CD4-positive, alpha-beta memory T cell (primary cell): ENCODE results near the gene TMEM245. TPM values are rescaled to one million over a fixed set of nuclear protein-coding genes. Genes with fewer than 3 reads are reported as not detected.
A peak's percentile ranks its signal among the peaks of the same experiment; 100 is the strongest.

ENCODE experiments used
- CTCF ChIA-PET: fragments of 350-600 bp; sonication (Branson Sonifier 250); formaldehyde crosslinking; loops from one replicate; lab custom pipeline; 2021; ENCODE audit warnings: inconsistent platforms; ENCODE audit not compliant: partially characterized antibody; lab: Charles Lee
- POLR2A ChIA-PET: fragments of 350-600 bp; sonication (Branson Sonifier 250); formaldehyde crosslinking; loops from one replicate; lab custom pipeline; 2021; ENCODE audit not compliant: partially characterized antibody; lab: Charles Lee
- DNase-seq, 5 donors: peaks; one replicate each; pipeline versions ENCODE4 v3.0.0 to v3.0.0-alpha.2; 2020 to 2022; ENCODE audit warnings: mixed read lengths in 1 of 5
- H3K27ac ChIP-seq: one replicate; pipeline ENCODE4 v1.7.0; 2013; ENCODE audit warnings: low read depth, low read length
- H3K27me3 ChIP-seq: 2 replicates; pipeline ENCODE4 v1.7.0; 2013; ENCODE audit warnings: mild to moderate bottlenecking, low read length, moderate library complexity; ENCODE audit not compliant: insufficient read depth
- H3K36me3 ChIP-seq: 2 replicates; pipeline ENCODE4 v1.7.0; 2013; ENCODE audit warnings: mild to moderate bottlenecking, low read length, moderate library complexity; ENCODE audit not compliant: insufficient read depth
- H3K4me1 ChIP-seq: 2 replicates; pipeline ENCODE4 v1.7.0; 2013; ENCODE audit warnings: mild to moderate bottlenecking, low read length, moderate library complexity; ENCODE audit not compliant: insufficient read depth
- H3K4me3 ChIP-seq, 2 donors: one replicate each; pipeline ENCODE4 v1.7.0; 2013; ENCODE audit warnings: low read length in 2 of 2, mild to moderate bottlenecking in 1 of 2
- H3K9me3 ChIP-seq, 2 donors: one replicate each; pipeline ENCODE4 v1.7.0; 2013; ENCODE audit warnings: low read length in 2 of 2, control low read depth in 1 of 2; ENCODE audit not compliant: control insufficient read depth in 1 of 2
- H3K27ac Mint-ChIP-seq, 7 donors: one replicate each; pipeline ENCODE4 v1.8.0; 2020 to 2021; ENCODE audit warnings: mixed read lengths in 7 of 7, mild to moderate bottlenecking in 6 of 7, inconsistent platforms in 3 of 7, moderate library complexity in 3 of 7
- H3K27me3 Mint-ChIP-seq, 2 donors: one replicate each; pipeline ENCODE4 v1.8.0; 2020 to 2021; ENCODE audit warnings: mixed read lengths in 2 of 2
- H3K36me3 Mint-ChIP-seq, 2 donors: one replicate each; pipeline ENCODE4 v1.8.0; 2020 to 2021; ENCODE audit warnings: mixed read lengths in 2 of 2, inconsistent platforms in 1 of 2, mild to moderate bottlenecking in 1 of 2
- H3K4me1 Mint-ChIP-seq, 4 donors: one replicate each; pipeline ENCODE4 v1.8.0; 2020 to 2021; ENCODE audit warnings: mixed read lengths in 4 of 4, mild to moderate bottlenecking in 1 of 4
- H3K4me3 Mint-ChIP-seq, 8 donors: one replicate each; pipeline ENCODE4 v1.8.0; 2020 to 2021; ENCODE audit warnings: mixed read lengths in 8 of 8, mild to moderate bottlenecking in 7 of 8, moderate library complexity in 6 of 8, inconsistent platforms in 3 of 8
- H3K9me3 Mint-ChIP-seq, 8 donors: one replicate each; pipeline ENCODE4 v1.8.0; 2020 to 2021; ENCODE audit warnings: mixed read lengths in 8 of 8, mild to moderate bottlenecking in 5 of 8, inconsistent platforms in 3 of 8, moderate library complexity in 1 of 8
- intact Hi-C: fragments of 100-400 bp; cut with micrococcal nuclease; formaldehyde crosslinking; loops from one replicate; pipeline ENCODE4 v1.15.1; 2023
- polyA plus RNA-seq, 2 donors: library from polyadenylated mRNA; unstranded; fragments of 300-500 nt; fragmentation: Illumina TruSeq; gene quantifications; one replicate each; pipeline ENCODE4 v1.2.3, GENCODE V29; 2021
- total RNA-seq, 2 experiments: library from RNA; stranded (reverse); gene quantifications; one replicate each; pipeline ENCODE4 v1.2.3, GENCODE V29; 2021

TMEM245 gene
- total and polyA plus RNA-seq, 4 experiments from 2014 or later = 28.9 to 74.3 (median 57.0) TPM

GRCh38 chr9:109149722-109150121 lies 30.0 kb upstream of the TMEM245 start:
- H3K36me3 ChIP-seq = no peaks in the 10 kb centered on the region
- no peak overlapping the region for H3K27ac ChIP-seq
- no peaks in the 10 kb centered on the region for H3K27me3 ChIP-seq
- H3K4me1 Mint-ChIP-seq = no peaks in the 10 kb centered on the region
- H3K4me3 ChIP-seq = no peak overlapping the region
- CTCF ChIA-PET = no interaction called here
- no peaks in the 10 kb centered on the region for H3K9me3 ChIP-seq
- H3K27me3 Mint-ChIP-seq = peaks cover 2% of the 10 kb centered on the region in 2 donors
- intact Hi-C loops = no loop called here
- H3K27ac Mint-ChIP-seq = no peak overlapping the region
- H3K4me1 ChIP-seq = no peaks in the 10 kb centered on the region
- DNase-seq = no peak
- peaks cover 0 to 29% (median 20%) of the 10 kb centered on the region in 8 donors for H3K9me3 Mint-ChIP-seq
- H3K36me3 Mint-ChIP-seq = no peaks in the 10 kb centered on the region
- POLR2A ChIA-PET = no interaction called here
- no peak overlapping the region for H3K4me3 Mint-ChIP-seq

DNA sequence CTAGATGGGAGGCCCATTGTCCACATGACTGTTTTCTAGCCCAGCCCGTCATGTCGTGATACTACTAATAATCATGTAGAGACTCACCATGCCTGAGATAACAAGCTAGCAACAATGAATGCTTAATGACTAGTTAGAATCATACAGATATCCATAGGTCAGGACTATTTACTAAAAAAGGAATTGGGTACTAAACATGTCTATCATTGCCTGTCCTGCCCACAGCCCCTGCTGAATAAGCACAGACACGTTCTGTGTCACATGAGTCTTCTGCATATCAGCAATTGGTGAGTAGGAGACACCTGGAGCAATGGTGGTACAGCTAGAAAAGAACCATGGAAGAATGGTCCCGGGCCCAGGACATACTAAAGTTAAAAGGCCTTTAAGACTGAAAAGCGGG lies 29.3 kb upstream of the TMEM245 start:
- H3K9me3 ChIP-seq = no peaks in the 10 kb centered on the region
- no peaks in the 10 kb centered on the region for H3K36me3 ChIP-seq
- POLR2A ChIA-PET = no interaction called here
- Mint-ChIP-seq H3K27me3 (peaks cover 0 to 2% of the 10 kb centered on the region in 2 donors), H3K27ac (no peak overlapping the region), H3K4me1 (peaks cover 0 to 2% (median 1%) of the 10 kb centered on the region in 4 donors), H3K4me3 (no peak overlapping the region), H3K36me3 (no peaks in the 10 kb centered on the region), H3K9me3 (peaks cover 0 to 23% (median 14%) of the 10 kb centered on the region in 8 donors)
- no peak overlapping the region for H3K4me3 ChIP-seq
- H3K4me1 ChIP-seq = peaks cover 1% of the 10 kb centered on the region
- CTCF ChIA-PET = no interaction called here
- DNase-seq = no peak
- intact Hi-C loops = no loop called here
- no peak overlapping the region for H3K27ac ChIP-seq
- H3K27me3 ChIP-seq = no peaks in the 10 kb centered on the region

- CTCF ChIA-PET = no interaction called here
Observed at GRCh38 chr9:109145051-109145450, 25.3 kb upstream of the TMEM245 start.

DNA sequence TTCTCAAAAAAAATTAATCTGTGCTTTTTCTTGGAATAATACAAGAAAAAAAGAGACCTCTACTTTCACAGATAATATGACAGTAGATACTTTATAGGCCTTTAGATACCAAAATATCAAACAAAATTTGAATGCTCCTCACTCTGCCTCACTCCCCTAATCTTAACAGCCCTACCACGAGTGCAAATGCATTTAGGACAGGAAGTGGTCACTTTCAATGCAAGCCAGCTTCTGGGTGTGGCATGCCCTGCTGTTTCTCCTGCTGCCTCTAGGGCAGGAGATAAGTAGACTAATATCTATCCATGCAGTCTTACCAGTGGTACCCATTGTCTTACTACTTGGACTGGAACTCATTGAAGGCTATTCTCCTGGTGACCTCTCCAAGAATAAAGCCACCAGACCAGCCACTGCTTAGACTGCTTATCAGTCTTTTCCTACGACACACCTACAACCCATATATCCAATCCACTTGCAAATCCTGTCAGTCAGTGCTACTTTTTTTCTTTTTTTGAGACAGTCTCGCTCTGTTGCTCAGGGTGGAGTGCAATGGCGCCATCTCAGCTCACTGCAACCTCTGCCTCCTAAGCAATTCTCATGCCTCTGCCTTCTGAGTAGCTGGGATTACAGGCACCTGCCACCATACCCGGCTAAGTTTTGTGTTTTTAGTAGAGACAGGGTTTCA lies 24.3 kb upstream of the TMEM245 start:
- peak in 1 of 5 donors; percentile 2 for DNase-seq
- no peaks in the 10 kb centered on the region for H3K9me3 Mint-ChIP-seq
- H3K4me1 Mint-ChIP-seq = peaks cover 2 to 6% (median 5%) of the 10 kb centered on the region in 4 donors
- Histone ChIP-seq H3K4me1 (peaks cover 6% of the 10 kb centered on the region), H3K9me3 (no peaks in the 10 kb centered on the region), H3K27me3 (no peaks in the 10 kb centered on the region), H3K36me3 (no peaks in the 10 kb centered on the region), H3K27ac (no peak overlapping the region), H3K4me3 (no peak overlapping the region)
- peaks cover 0 to 2% of the 10 kb centered on the region in 2 donors for H3K27me3 Mint-ChIP-seq
- no peaks in the 10 kb centered on the region for H3K36me3 Mint-ChIP-seq
- intact Hi-C loops = no loop called here
- CTCF ChIA-PET = no interaction called here
- POLR2A ChIA-PET = no interaction called here
- no peak overlapping the region for H3K4me3 Mint-ChIP-seq
- H3K27ac Mint-ChIP-seq = no peak overlapping the region

More at GRCh38 chr9:109145051-109145450, 25.3 kb upstream of the TMEM245 start:
- H3K27me3 Mint-ChIP-seq = peaks cover 0 to 2% of the 10 kb centered on the region in 2 donors
- Histone ChIP-seq H3K9me3 (no peaks in the 10 kb centered on the region), H3K4me3 (no peak overlapping the region), H3K4me1 (peaks cover 6% of the 10 kb centered on the region), H3K27ac (no peak overlapping the region), H3K27me3 (no peaks in the 10 kb centered on the region), H3K36me3 (no peaks in the 10 kb centered on the region)
- H3K4me3 Mint-ChIP-seq = no peak overlapping the region
- DNase-seq = no peak
- no peak overlapping the region for H3K27ac Mint-ChIP-seq
- POLR2A ChIA-PET = no interaction called here
- intact Hi-C loops = no loop called here
- H3K4me1 Mint-ChIP-seq = peaks cover 2 to 6% (median 5%) of the 10 kb centered on the region in 4 donors
- no peaks in the 10 kb centered on the region for H3K36me3 Mint-ChIP-seq
- no peaks in the 10 kb centered on the region for H3K9me3 Mint-ChIP-seq

- ChIA-PET POLR2A (no interaction called here), CTCF (no interaction called here)
- Histone ChIP-seq H3K36me3 (no peaks in the 10 kb centered on the region), H3K9me3 (no peaks in the 10 kb centered on the region), H3K4me3 (no peak overlapping the region), H3K4me1 (peaks cover 6% of the 10 kb centered on the region), H3K27ac (no peak overlapping the region), H3K27me3 (no peaks in the 10 kb centered on the region)
- H3K36me3 Mint-ChIP-seq = no peaks in the 10 kb centered on the region
- H3K27me3 Mint-ChIP-seq = no peaks in the 10 kb centered on the region
- H3K4me3 Mint-ChIP-seq = no peak overlapping the region
- H3K4me1 Mint-ChIP-seq = peaks cover 2 to 6% (median 5%) of the 10 kb centered on the region in 4 donors
- peak overlapping the region in 1 of 7 donors; percentile 55 for H3K27ac Mint-ChIP-seq
- intact Hi-C loops = no loop called here
- no peaks in the 10 kb centered on the region for H3K9me3 Mint-ChIP-seq
- no peak for DNase-seq
Observed at GRCh38 chr9:109141375-109141774, 21.6 kb upstream of the TMEM245 start.

GRCh38 chr9:109139851-109140250 lies 20.1 kb upstream of the TMEM245 start:
- POLR2A ChIA-PET = no interaction called here
- Histone ChIP-seq H3K27me3 (no peaks in the 10 kb centered on the region), H3K4me3 (no peak overlapping the region), H3K36me3 (no peaks in the 10 kb centered on the region), H3K9me3 (no peaks in the 10 kb centered on the region), H3K27ac (no peak overlapping the region), H3K4me1 (peaks cover 6% of the 10 kb centered on the region)
- Mint-ChIP-seq H3K9me3 (no peaks in the 10 kb centered on the region), H3K27ac (no peak overlapping the region), H3K4me1 (peaks cover 2 to 6% (median 5%) of the 10 kb centered on the region in 4 donors), H3K4me3 (no peak overlapping the region), H3K36me3 (no peaks in the 10 kb centered on the region), H3K27me3 (no peaks in the 10 kb centered on the region)
- DNase-seq = no peak
- CTCF ChIA-PET = no interaction called here
- intact Hi-C loops = no loop called here

- H3K4me3 Mint-ChIP-seq = no peak overlapping the region
- no peak for DNase-seq
- intact Hi-C loops = no loop called here
- no peaks in the 10 kb centered on the region for H3K36me3 Mint-ChIP-seq
- H3K27ac ChIP-seq = no peak overlapping the region
- CTCF ChIA-PET = no interaction called here
- POLR2A ChIA-PET = interaction anchor here (0.5 kb wide), 1 partner anchor 1139 kb away, joined by 3 read pairs; no protein-coding TSS in a partner anchor
- no peak overlapping the region for H3K4me3 ChIP-seq
- no peaks in the 10 kb centered on the region for H3K27me3 ChIP-seq
- H3K27me3 Mint-ChIP-seq = no peaks in the 10 kb centered on the region
- no peaks in the 10 kb centered on the region for H3K9me3 ChIP-seq
- no peaks in the 10 kb centered on the region for H3K4me1 Mint-ChIP-seq
- H3K9me3 Mint-ChIP-seq = peaks cover 0 to 2% (median 0%) of the 10 kb centered on the region in 8 donors
- H3K27ac Mint-ChIP-seq = no peak overlapping the region
- no peaks in the 10 kb centered on the region for H3K36me3 ChIP-seq
- no peaks in the 10 kb centered on the region for H3K4me1 ChIP-seq
Observed at GRCh38 chr9:109138421-109138820, 18.7 kb upstream of the TMEM245 start.
